ENCODE measurements around the gene COL19A1.

The COL19A1 gene

GRCh38 chr6:70180183-70180900, 314.0 kb downstream of the COL19A1 start:
- H3K27me3 Mint-ChIP-seq: no peaks in the 10 kb centered on the region
- H3K4me3 Mint-ChIP-seq: no peak overlapping the region
- H3K36me3 Mint-ChIP-seq: no peaks in the 10 kb centered on the region
- H3K4me1 Mint-ChIP-seq (ENCODE audit: low read depth): no peaks in the 10 kb centered on the region
- no peaks in the 10 kb centered on the region for H3K9me3 Mint-ChIP-seq (ENCODE audit: low read depth)
- H3K27ac Mint-ChIP-seq: no peak overlapping the region

DNA sequence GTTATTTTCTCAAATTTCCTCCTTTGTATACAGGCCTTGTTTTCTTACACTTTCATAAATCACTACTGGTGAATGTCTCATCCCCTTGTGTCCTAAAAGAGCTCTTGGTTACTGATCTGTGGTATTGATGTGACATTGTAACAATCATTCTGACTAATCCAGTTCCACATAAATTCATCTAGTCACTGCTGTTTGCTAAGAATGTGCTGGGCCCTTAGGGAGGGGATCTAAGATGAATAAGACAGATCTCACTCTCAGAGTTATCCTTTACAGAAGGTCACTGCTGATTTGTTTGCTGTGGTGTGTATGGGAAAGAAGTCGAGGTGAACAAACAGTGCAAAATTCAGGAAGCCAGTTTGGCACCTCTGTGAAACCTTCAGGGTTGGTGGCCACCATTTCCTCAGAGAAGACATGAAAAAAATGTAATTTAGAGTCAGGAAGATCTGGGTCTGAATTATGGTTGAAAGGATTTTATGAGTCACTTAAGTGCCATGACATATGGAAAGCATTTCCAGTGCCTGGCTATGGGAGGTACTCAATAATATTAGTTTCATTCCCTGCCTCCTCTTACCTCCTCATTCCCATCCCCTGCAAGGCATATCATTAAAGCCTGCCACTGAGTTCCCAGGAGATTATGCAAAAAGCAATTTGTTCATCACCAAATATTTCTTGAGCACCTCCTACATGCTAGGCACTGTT, 314.7 kb downstream of the COL19A1 start:
- no peak overlapping the region for H3K4me3 Mint-ChIP-seq
- no peaks in the 10 kb centered on the region for H3K9me3 Mint-ChIP-seq (ENCODE audit: low read depth)
- H3K27ac Mint-ChIP-seq: no peak overlapping the region
- H3K27me3 Mint-ChIP-seq: no peaks in the 10 kb centered on the region
- H3K4me1 Mint-ChIP-seq (ENCODE audit: low read depth): no peaks in the 10 kb centered on the region
- no peaks in the 10 kb centered on the region for H3K36me3 Mint-ChIP-seq

DNA sequence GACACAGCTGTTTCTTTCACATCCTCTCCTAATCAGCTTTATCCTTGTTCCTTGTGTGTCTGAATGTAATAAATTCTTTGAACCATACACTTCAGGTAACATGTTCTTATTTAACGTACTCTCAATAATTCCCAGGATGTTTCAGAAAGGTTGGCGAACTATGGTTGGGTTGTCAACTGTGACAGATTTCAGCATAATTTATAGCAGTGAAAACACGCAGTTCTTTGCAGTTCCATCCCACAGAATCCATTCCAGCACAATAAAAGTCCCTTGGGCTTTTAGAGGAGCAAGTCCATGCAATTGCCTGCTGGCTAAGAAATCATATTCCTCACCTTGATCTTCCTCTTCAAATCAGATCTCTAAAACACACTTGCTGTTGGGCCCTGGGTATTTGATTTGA, 317.2 kb downstream of the COL19A1 start:
- no peaks in the 10 kb centered on the region for H3K27me3 Mint-ChIP-seq
- no peak overlapping the region for H3K27ac Mint-ChIP-seq
- H3K9me3 Mint-ChIP-seq (ENCODE audit: low read depth): no peaks in the 10 kb centered on the region
- H3K4me1 Mint-ChIP-seq (ENCODE audit: low read depth): no peaks in the 10 kb centered on the region
- no peak overlapping the region for H3K4me3 Mint-ChIP-seq
- no peaks in the 10 kb centered on the region for H3K36me3 Mint-ChIP-seq

DNA sequence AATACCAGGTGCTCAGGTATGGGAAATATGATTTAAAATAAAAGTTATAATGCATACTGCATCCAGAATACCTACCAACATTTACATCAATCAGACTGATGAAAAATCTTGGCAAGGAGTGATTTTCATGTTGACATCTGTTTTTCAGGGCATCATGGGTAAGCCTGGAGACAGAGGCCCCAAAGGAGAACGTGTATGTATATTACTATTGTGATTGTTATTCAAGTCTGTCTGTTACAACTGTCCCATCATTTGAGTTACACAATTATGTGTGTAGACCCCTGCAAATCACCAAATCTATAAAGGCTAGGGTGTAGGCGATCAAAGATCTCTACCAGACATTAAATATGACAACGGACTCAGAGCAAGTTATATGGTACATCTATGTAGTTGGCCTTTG, 318.4 kb downstream of the COL19A1 start:
- Mint-ChIP-seq H3K27me3 (no peaks in the 10 kb centered on the region), H3K4me1 (ENCODE audit: low read depth) (no peaks in the 10 kb centered on the region), H3K9me3 (ENCODE audit: low read depth) (no peaks in the 10 kb centered on the region), H3K36me3 (no peaks in the 10 kb centered on the region), H3K4me3 (no peak overlapping the region), H3K27ac (no peak overlapping the region)

- H3K27ac Mint-ChIP-seq: no peak overlapping the region
- H3K4me1 Mint-ChIP-seq (ENCODE audit: low read depth): no peaks in the 10 kb centered on the region
- H3K9me3 Mint-ChIP-seq (ENCODE audit: low read depth): no peaks in the 10 kb centered on the region
- no peak overlapping the region for H3K4me3 Mint-ChIP-seq
- peaks cover 3% of the 10 kb centered on the region for H3K27me3 Mint-ChIP-seq
- H3K36me3 Mint-ChIP-seq: no peaks in the 10 kb centered on the region
Observed at GRCh38 chr6:70186461-70186860, 320.1 kb downstream of the COL19A1 start.

GRCh38 chr6:70188202-70188601, 321.8 kb downstream of the COL19A1 start:
- Mint-ChIP-seq H3K9me3 (ENCODE audit: low read depth) (no peaks in the 10 kb centered on the region), H3K27ac (no peak overlapping the region), H3K27me3 (peaks cover 8% of the 10 kb centered on the region), H3K4me1 (ENCODE audit: low read depth) (no peaks in the 10 kb centered on the region), H3K36me3 (no peaks in the 10 kb centered on the region), H3K4me3 (no peak overlapping the region)

GRCh38 chr6:70194421-70194820, 328.1 kb downstream of the COL19A1 start:
- Mint-ChIP-seq H3K27ac (no peak overlapping the region), H3K9me3 (ENCODE audit: low read depth) (no peaks in the 10 kb centered on the region), H3K4me3 (no peak overlapping the region), H3K27me3 (peaks cover 15% of the 10 kb centered on the region), H3K4me1 (ENCODE audit: low read depth) (no peaks in the 10 kb centered on the region), H3K36me3 (no peaks in the 10 kb centered on the region)

- Mint-ChIP-seq H3K27ac (no peak overlapping the region), H3K36me3 (no peaks in the 10 kb centered on the region), H3K9me3 (ENCODE audit: low read depth) (no peaks in the 10 kb centered on the region), H3K4me3 (no peak overlapping the region), H3K27me3 (peaks cover 11% of the 10 kb centered on the region), H3K4me1 (ENCODE audit: low read depth) (no peaks in the 10 kb centered on the region)
Observed at GRCh38 chr6:70196531-70196930, 330.2 kb downstream of the COL19A1 start.

GRCh38 chr6:70198785-70199184, 332.4 kb downstream of the COL19A1 start:
- no peaks in the 10 kb centered on the region for H3K9me3 Mint-ChIP-seq (ENCODE audit: low read depth)
- H3K27me3 Mint-ChIP-seq: peaks cover 5% of the 10 kb centered on the region
- no peaks in the 10 kb centered on the region for H3K4me1 Mint-ChIP-seq (ENCODE audit: low read depth)
- no peaks in the 10 kb centered on the region for H3K36me3 Mint-ChIP-seq
- no peak overlapping the region for H3K4me3 Mint-ChIP-seq
- H3K27ac Mint-ChIP-seq: no peak overlapping the region

GRCh38 chr6:70208235-70208790, 342.0 kb downstream of the COL19A1 start:
- H3K27me3 Mint-ChIP-seq: peaks cover 3% of the 10 kb centered on the region
- H3K4me3 Mint-ChIP-seq: no peak overlapping the region
- H3K4me1 Mint-ChIP-seq (ENCODE audit: low read depth): no peaks in the 10 kb centered on the region
- H3K9me3 Mint-ChIP-seq (ENCODE audit: low read depth): no peaks in the 10 kb centered on the region
- no peak overlapping the region for H3K27ac Mint-ChIP-seq
- no peaks in the 10 kb centered on the region for H3K36me3 Mint-ChIP-seq

DNA sequence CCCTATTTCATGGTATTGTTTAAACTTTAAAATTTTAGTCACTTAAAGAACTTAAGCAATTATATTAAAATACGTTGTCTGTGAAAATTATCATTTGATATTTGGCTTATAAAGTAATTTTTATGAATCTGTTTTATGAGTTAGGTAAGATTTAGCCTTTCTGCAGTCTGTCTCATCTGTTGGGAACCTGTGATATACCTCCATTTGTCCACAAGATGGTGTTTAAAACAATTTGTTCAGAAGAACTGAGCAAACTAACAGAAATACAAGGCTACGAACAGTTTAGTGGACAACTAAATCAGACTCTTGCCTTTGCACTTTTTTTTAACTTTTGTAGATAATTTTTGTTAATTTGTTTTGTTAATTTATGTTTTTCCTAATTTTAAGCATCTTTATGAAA, 344.1 kb downstream of the COL19A1 start:
- no peaks in the 10 kb centered on the region for H3K9me3 Mint-ChIP-seq (ENCODE audit: low read depth)
- peaks cover 2% of the 10 kb centered on the region for H3K27me3 Mint-ChIP-seq
- H3K4me3 Mint-ChIP-seq: no peak overlapping the region
- no peaks in the 10 kb centered on the region for H3K4me1 Mint-ChIP-seq (ENCODE audit: low read depth)
- no peaks in the 10 kb centered on the region for H3K36me3 Mint-ChIP-seq
- H3K27ac Mint-ChIP-seq: no peak overlapping the region

GRCh38 chr6:70215460-70216108, 349.2 kb downstream of the COL19A1 start:
- Mint-ChIP-seq H3K27me3 (peaks cover 4% of the 10 kb centered on the region), H3K36me3 (no peaks in the 10 kb centered on the region), H3K4me3 (no peak overlapping the region), H3K27ac (no peak overlapping the region), H3K4me1 (ENCODE audit: low read depth) (no peaks in the 10 kb centered on the region), H3K9me3 (ENCODE audit: low read depth) (no peaks in the 10 kb centered on the region)

DNA sequence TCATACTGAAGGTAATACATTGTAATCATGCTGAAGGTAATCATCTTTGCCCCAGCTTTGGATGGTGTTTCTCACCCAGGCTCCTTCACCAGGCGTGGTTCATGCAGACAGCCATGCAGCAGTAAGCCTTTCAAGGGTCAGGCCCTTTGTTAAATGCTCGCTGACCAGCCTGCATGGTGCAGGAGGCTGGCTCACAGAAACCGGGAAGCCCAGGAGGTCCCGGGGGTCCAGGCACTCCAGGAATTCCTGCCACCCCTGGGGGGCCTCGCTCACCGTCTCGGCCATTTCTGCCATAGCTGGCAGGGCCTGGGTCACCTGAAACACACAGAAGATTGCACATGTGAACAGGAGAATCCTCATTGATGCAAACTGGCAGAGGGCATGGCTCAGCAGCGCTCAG, 350.4 kb downstream of the COL19A1 start:
- peaks cover 4% of the 10 kb centered on the region for H3K27me3 Mint-ChIP-seq
- no peaks in the 10 kb centered on the region for H3K4me1 Mint-ChIP-seq (ENCODE audit: low read depth)
- no peak overlapping the region for H3K27ac Mint-ChIP-seq
- H3K4me3 Mint-ChIP-seq: no peak overlapping the region
- H3K36me3 Mint-ChIP-seq: no peaks in the 10 kb centered on the region
- no peaks in the 10 kb centered on the region for H3K9me3 Mint-ChIP-seq (ENCODE audit: low read depth)

DNA sequence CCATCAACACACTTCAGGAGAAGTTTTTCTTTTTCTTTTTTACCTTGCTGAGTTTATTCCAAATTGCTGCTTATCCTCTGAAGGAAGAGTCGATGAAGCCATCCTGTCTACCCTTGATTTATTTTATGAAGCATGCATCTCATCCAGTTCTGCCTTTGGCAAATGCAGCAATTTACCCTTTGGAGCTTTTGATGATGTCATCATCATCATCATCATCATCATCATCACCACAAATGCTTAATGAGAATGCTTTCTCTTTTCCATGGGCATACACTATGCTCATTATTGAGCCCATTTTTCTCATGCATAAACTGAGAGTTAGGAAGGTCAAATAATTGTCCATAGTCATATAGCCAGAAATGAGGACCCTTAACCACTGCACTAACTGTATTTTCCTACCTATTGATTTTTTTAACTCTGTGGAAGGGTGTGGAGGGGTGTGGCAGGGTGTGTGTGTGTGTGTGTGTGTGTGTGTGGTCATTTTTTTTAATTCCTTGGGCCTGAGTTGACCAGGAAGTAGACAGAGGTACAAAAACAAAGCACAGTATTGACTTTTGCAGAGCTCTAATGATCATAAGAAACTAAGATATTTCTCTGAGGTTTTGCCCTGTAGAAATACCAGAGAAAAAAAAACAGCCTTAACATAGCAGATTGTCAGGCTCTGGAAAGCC, 353.7 kb downstream of the COL19A1 start:
- Mint-ChIP-seq H3K36me3 (no peaks in the 10 kb centered on the region), H3K9me3 (ENCODE audit: low read depth) (no peaks in the 10 kb centered on the region), H3K27ac (no peak overlapping the region), H3K4me3 (no peak overlapping the region), H3K27me3 (peaks cover 5% of the 10 kb centered on the region), H3K4me1 (ENCODE audit: low read depth) (no peaks in the 10 kb centered on the region)

Data from activated naive CD8-positive, alpha-beta T cell (primary cell).